NB4 (cell line): ENCODE data around the gene FBN1.

Experiments used
- DNase-seq: peaks from one replicate; pipeline ENCODE4 v3.0.0; 2010; ENCODE audit warnings: low read depth
- H3K4me3 ChIP-seq: one replicate; pipeline ENCODE4 v1.5.1; 2011; ENCODE audit warnings: mild to moderate bottlenecking, low read depth, low read length, moderate library complexity
- MYC ChIP-seq: IDR thresholded peaks from 2 replicates; pipeline ENCODE4 v1.6.1; 2011; ENCODE audit warnings: low read depth, low read length
- POLR2A ChIP-seq: IDR thresholded peaks from 2 replicates; pipeline ENCODE4 v1.6.1; 2011; ENCODE audit warnings: mild to moderate bottlenecking; ENCODE audit not compliant: insufficient read length; ENCODE audit errors: extremely low read depth
- TF ChIP-seq, protein P1 (sequence below): IDR thresholded peaks from one replicate; pipeline ENCODE4 v1.5.1; 2012; ENCODE audit warnings: low read depth, low read length
- TF ChIP-seq, protein P2 (sequence below): IDR thresholded peaks from 2 replicates; pipeline ENCODE4 v1.6.1; 2011; ENCODE audit warnings: low read depth, low read length

Gene FBN1

DNA sequence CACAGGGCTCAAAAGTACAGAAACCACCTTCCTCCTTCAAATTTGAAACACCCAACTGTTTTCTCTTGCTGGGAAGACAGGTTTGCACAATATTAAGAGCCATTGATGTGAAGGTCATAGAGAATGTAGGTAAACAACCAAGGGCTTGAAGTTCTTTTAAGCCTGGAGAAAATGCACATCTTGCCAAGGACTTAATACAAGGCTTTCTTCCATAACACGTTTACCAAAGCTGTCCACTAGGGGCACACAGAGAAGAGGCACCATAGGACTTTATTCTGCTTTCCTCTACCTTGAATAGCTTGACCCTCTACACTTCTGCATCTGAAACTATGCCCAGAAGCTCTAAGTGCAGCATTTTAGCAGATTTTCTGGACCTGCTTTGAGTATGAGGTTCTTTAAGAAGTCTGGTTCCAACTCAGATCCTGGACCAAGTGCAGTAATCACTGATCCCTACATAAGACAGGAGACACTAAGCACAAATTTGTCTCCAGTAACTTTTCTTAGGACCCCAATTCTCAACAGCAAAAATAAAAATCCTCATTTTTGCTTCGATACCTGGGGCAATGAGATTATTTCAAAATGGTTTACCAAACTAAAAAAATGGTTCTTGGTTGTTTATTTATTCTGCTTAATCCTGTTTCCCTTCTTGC is 138.0 kb downstream of the FBN1 start:
- TF ChIP-seq, protein P1, sequence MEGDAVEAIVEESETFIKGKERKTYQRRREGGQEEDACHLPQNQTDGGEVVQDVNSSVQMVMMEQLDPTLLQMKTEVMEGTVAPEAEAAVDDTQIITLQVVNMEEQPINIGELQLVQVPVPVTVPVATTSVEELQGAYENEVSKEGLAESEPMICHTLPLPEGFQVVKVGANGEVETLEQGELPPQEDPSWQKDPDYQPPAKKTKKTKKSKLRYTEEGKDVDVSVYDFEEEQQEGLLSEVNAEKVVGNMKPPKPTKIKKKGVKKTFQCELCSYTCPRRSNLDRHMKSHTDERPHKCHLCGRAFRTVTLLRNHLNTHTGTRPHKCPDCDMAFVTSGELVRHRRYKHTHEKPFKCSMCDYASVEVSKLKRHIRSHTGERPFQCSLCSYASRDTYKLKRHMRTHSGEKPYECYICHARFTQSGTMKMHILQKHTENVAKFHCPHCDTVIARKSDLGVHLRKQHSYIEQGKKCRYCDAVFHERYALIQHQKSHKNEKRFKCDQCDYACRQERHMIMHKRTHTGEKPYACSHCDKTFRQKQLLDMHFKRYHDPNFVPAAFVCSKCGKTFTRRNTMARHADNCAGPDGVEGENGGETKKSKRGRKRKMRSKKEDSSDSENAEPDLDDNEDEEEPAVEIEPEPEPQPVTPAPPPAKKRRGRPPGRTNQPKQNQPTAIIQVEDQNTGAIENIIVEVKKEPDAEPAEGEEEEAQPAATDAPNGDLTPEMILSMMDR, result peak; percentile 78
- no peak for TF ChIP-seq MYC
- DNase-seq, result peak; percentile 60
- no peak overlapping the region for H3K4me3 ChIP-seq

DNA sequence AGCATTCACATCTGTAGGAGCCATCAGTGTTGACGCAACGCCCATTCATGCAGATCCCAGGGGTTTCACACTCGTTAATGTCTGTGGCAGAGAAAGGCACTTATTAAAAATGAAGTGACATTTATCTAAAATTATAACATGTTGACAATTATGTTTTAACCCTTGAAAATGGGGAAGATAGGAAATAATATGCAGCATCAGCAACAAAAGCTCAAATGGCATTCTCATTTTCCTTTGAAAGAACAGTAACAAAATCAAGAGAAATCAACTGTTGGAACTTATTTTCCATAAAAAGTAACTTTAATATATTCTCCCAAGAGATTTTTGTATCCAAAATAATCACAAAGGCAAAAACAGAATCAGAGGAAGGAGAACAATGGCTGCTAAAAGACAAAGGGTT is 140.4 kb downstream of the FBN1 start:
- no peak overlapping the region for H3K4me3 ChIP-seq
- DNase-seq, result no peak
- TF ChIP-seq, protein P1, result no peak
- TF ChIP-seq, protein P2, sequence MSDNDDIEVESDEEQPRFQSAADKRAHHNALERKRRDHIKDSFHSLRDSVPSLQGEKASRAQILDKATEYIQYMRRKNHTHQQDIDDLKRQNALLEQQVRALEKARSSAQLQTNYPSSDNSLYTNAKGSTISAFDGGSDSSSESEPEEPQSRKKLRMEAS, result no peak
- TF ChIP-seq POLR2A (no peak), MYC (no peak)

DNA sequence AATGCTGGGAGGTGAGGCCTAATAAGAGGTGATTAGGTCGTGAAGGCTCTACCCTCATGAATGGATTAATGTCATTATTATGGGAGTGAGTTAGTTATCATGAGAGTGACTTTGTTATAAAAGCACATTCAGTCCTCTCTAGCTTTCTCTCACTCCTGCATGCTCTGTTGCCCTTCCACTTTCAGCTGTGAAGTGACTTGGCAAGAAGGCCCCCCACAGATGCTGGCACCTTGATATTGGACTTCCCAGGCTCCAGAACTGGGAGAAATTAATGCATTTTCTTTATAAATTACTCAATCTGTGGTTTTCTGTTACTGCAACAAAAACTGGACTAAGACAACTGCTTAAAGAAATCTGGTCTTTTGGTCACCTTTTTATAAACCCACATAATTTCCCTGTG is 144.3 kb downstream of the FBN1 start:
- no peak for DNase-seq
- no peak overlapping the region for H3K4me3 ChIP-seq
- TF ChIP-seq MYC (no peak), POLR2A (no peak)
- TF ChIP-seq, protein P2, result no peak
- TF ChIP-seq, protein P1, result no peak

DNA sequence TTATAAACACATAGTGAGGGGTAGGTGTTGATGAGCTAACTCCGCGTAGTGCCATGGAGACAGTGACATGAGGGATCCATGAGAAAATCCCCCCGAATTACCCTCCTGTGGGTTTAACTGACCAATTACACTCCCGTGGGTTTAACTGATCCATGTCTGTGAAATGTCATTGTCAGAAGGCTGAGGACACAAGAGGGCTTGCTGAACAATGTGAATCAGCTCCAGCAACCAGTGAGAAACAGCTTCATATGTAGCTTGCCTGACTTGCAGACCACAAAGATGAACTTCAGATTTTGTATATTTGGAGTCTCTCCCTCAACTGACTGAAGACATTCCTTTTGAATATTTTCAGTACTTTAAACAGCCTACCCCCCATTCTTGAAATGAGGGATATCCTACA is 144.9 kb downstream of the FBN1 start:
- no peak for DNase-seq
- TF ChIP-seq, protein P1, result no peak
- TF ChIP-seq, protein P2, result no peak
- no peak for TF ChIP-seq POLR2A
- TF ChIP-seq MYC, result no peak

DNA sequence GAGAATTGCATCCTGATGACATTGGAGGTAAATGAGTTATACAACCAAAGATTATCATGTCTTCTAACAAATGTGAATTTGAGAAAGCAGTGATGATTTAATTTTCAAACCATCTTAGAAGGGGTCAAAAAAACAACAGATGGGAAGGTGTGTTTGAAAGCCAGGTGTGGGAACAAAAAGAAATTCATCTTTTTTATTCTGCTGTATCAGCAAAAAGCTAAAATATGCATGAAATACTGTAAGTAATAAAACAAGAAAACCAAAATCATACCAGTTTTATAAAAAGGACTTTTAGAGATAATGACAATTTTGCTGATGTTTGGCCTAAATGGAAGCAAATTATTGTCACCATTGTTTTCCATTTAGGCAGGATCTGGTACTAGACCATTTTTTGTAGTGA is 145.5 kb downstream of the FBN1 start:
- DNase-seq, result no peak
- TF ChIP-seq, protein P1, result no peak
- TF ChIP-seq MYC (no peak), POLR2A (no peak)
- TF ChIP-seq, protein P2, result no peak
- H3K4me3 ChIP-seq, result no peak overlapping the region

More for the DNA sequence above, 144.9 kb downstream of the FBN1 start:
- no peak overlapping the region for H3K4me3 ChIP-seq

DNA sequence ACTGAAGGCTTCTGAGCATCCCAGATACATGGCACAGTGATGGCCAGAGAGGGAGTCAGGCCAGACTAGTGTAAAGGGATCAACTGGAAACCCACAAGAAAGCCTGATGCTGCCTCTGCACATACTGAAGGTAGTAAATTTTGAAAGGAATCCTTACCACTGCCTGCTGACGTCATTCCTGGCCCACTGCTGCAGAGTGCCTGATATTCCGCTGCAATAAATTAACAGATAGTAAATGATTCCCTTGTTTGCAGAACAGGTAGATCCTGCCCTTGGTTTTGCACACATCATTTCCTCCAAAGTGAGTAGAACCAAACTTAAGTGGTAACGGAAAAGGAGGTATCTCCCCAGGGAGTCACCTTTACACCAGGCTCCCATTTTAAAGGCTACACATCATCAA is 146.7 kb downstream of the FBN1 start:
- no peak overlapping the region for H3K4me3 ChIP-seq
- DNase-seq, result no peak
- TF ChIP-seq, protein P2, result no peak
- TF ChIP-seq, protein P1, result no peak
- TF ChIP-seq MYC (no peak), POLR2A (no peak)
